Activated gamma-delta T cell treated with anti-CD3 and anti-CD28 coated beads, Interleukin-2, amount 50 U/mL, for 16 hours (primary cell): ENCODE data around the gene XYLT1.

Source experiments
- DNase-seq: peaks from one replicate; pipeline ENCODE4 v3.0.0-alpha.2; 2020; ENCODE audit warnings: low read depth

Gene XYLT1

DNA sequence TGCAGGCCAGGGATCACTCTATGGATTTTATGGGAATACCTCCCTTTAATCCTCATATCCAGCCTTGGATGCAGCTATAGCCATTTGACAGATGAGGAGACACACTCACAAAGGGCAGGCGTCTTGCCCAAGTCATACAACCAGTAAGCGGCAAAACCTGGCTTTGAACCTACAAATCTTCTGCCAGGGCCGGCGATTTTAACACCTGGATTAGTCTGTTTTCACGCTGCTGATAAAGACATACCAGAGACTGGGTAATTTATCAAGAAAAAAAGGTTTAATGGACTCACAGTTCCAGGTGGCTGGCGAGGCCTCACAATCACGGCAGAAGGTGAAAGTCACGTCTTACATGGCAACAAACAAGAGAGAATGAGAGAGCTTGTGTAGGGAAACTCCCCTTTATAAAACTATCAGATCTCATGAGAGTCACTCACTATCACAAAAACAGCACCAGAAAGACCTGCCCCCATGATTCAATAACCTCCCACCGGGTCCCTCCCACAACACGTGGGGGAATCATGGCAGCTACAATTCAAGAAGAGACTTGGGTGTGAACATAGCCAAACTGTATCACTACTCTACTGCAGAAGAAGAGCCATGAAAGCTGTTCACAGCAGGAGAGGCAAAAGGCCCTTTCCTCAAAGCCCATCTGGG lies 67.5 kb downstream of the XYLT1 start:
- no peak for DNase-seq

GRCh38 chr16:17397499-17397891 lies 73.3 kb downstream of the XYLT1 start:
- DNase-seq, result no peak

GRCh38 chr16:17396762-17397498 lies 73.8 kb downstream of the XYLT1 start:
- no peak for DNase-seq

GRCh38 chr16:17395849-17396480 lies 74.8 kb downstream of the XYLT1 start:
- DNase-seq, result no peak

DNA sequence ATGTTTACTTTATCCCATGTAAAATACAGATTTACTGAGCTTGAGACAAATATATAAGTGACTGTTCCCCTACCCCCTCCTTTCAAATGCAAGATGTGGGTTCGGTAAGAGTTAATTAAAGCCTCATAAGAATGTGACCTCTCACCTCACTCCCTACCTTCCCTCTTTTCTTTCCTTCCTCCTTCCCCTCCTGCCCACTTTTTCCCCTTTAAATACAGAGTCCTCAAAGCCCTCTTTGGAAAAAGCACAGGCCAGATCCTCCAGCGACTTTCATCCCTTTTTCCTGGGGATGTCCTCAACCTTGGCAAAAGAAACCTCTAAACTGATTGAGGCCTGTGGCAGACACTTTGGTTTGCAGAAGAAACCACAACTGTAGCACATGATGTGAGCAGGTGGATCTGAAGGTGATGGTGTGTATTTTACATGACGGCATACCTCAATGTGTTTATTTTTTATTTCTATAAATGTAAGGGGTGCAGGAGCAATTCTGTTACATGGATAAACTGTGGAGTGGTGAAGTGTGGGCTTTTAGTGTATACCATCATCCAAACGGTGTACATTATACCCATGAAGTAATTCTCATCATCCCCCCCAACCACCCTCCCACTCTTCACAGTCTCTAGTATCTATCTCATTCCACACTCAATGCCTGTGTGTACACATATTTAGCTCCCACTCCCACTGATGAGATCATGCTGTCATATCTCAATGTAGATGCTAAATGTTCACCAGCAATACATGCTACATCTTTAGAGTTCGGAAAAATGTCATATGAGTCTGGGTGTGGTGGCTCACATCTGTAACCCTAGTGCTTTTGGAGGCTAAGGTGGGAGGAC lies 77.7 kb downstream of the XYLT1 start:
- DNase-seq, result no peak

DNA sequence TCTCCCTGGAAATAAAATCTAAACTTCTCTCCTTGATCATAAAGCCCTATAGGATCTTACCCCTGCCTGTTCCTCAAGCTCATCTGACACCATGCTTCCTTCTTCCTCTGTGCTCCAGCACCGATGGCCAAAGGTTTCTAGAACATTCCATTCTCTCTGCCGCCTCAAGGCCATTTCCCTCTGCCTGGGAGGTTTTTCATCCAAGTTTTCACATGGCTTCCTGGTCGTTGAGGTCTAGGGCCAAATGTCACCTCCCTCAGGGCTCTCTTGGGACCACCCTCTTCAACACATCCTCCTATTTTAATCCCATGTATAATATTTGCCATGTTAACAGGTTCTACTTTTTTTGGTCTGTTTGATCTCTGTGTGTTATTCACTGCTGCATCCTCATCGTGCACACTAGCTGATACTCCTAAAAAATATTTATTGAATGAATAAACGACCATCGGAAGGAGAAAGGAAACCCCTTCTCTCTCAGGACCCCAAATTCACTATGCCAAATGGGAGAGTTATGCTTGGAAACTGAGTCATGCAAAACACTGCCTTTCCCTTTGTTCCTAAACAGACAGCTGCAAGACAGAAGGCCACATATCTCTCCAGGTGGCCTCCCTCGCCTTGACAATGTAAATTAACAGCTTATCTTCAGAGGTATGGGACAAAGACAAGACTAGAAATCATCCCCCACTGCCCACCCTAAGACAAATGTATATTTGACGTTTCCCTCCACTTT lies 78.5 kb downstream of the XYLT1 start:
- no peak for DNase-seq

GRCh38 chr16:17391715-17392114 lies 79.0 kb downstream of the XYLT1 start:
- no peak for DNase-seq

DNA sequence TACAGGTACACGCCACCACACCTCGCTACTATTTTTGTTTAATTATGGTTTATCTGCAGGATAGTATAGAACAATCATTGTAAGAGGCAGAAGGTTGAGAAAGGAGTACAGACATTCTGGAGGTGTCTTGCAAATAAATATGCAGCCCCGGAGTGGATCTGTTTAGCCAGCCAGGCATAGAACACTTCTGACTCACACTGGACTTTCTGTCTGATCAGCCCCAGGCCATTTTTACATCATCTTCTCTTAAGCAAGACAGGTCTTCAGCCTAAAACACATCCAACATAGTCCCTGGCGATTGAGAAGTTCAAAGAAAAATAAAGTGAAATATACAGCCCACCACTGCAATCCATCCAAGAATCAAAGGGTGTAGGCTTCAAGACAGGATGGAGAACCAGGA lies 81.4 kb downstream of the XYLT1 start:
- no peak for DNase-seq

GRCh38 chr16:17387256-17387655 lies 83.5 kb downstream of the XYLT1 start:
- no peak for DNase-seq

- DNase-seq, result no peak
Observed at GRCh38 chr16:17386229-17386628, 84.5 kb downstream of the XYLT1 start.

DNA sequence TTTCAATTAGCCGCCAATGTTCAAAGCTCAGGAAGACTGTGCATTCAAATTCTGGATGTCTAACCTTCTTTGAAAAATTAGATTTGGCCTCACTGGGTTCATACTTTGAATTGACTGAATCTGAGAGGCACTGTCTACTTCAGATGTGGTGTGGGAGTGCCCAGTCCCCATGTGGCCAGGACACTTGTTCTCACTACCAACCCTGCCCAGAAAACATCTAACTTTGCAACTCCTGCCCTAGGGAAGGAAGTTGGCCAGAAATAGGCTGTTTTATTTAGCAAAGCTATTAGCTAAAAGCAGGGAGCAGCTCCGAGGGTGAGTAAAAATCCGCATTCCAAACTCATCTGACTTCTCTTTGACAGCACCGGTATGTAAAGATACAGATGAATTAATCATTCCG lies 86.3 kb downstream of the XYLT1 start:
- no peak for DNase-seq

DNA sequence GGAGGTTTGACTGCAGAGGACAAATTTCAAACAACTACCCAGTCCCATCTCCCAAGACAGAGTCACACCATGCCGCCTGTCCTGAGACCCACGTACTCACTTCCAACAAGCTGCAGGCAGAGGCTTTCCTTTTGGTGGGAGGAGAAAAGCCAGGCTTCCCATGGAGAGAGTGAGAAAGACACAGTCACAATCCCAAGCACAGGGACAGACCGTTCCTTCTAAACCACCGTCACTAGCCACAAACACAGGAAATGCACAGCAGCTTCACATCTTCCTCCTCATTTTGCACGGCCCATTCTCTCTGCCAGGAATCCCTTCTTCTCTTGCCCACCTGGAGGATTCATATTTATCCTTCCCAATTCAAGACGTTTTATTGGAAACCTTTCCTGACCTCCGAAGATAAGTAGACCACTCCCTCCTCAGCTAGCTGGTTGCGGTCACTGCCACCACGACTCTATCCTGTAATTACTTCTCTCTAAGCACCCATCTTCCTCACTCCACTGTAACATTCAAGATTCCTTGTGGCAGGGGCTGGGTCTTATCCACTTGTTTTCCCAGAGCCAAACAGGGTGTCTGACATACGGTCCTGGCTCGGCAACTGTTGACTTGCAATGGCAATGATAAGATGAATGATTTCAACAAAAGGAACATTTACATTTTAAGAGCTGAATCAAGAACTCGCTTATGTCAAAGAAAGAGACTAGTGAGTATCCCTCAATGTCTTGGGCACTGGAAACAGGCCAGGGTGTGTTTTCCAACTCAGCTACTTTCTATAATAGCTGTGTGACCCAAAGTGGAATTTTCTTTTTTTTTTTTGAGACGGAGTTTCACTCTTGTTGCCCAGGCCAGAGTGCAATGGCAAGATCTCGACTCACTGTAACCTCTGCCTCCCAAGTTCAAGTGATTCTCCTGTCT lies 87.6 kb downstream of the XYLT1 start:
- DNase-seq, result no peak

GRCh38 chr16:17382514-17382913 lies 88.2 kb downstream of the XYLT1 start:
- DNase-seq, result no peak

DNA sequence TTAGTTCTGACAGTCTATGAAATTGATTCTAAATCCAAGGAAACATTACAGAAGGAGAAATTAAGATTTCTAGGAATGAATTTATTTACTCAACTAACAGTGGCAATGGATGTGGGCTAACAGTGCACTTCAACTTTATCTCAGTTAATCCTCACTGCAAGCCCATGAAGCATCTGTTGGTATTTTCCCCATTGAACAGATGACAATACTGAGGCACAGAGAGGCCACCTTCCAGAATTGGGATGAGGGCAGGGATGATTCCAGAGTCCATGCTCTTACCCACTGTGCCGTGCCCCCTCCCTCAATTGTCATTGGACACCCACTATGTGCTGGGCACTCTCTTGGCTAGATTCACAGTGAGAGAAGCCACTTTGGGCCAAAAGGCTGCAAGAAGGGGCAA lies 89.0 kb downstream of the XYLT1 start:
- DNase-seq, result no peak

- DNase-seq, result no peak
Observed at GRCh38 chr16:17380613-17381012, 90.1 kb downstream of the XYLT1 start.

- no peak for DNase-seq
Observed at GRCh38 chr16:17379121-17379571, 91.6 kb downstream of the XYLT1 start.

GRCh38 chr16:17377360-17378324 lies 93.1 kb downstream of the XYLT1 start:
- no peak for DNase-seq

DNA sequence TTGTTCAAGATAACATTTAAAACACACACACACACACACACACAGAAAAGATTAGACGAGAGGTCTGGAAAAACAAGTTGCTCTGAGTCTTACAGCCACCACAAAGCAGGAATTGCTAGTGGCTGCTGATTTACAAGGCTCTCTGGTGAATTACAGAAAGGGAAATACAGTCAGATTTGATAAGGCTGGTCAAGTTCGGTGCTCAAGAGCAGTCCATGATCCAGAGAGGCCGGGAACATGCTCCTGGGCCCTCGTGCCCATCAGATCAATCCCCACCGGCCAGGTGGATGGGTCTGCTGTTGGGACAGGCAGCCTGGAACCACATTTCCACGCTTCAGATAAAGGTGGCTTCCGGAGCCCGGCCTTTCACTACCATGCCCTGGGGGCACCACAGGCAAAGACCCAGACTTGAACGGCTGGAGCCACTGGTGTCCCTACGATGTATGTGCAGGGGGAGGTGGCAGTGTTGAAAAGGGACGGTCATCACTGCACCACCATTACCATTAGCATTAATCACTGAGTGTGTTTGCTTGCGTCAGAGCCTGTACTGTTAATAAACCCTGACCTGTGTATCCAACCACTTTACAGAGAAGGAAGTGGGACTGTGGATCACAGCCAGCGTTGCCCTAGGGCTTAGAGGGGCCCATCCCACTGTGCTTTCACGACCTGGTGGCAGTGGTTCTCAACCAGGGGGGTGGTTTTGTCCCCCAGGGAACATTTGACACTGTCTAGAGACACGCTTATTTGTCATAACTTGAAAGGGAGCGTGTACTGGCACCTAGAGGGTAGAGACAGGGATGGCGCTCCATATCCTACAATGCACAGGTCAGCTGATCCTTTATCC lies 95.1 kb downstream of the XYLT1 start:
- no peak for DNase-seq
